ENCODE data around the gene HHIP.

Gene HHIP

GRCh38 chr4:144674711-144675110 lies 28.8 kb downstream of the HHIP start:
- no peak for TF ChIP-seq CTCF (IDR thresholded peaks at IDR 0.05)
- no peaks in the 10 kb centered on the region for H3K27me3 ChIP-seq (ENCODE audit: control insufficient read depth, insufficient read depth, low read length)
- no peak overlapping the region for H3K4me2 ChIP-seq (ENCODE audit: low read length)
- no peaks in the 10 kb centered on the region for H3K9me3 ChIP-seq (ENCODE audit: control insufficient read depth, low read length)
- no peak overlapping the region for H3K9ac ChIP-seq
- no peaks in the 10 kb centered on the region for H3K79me2 ChIP-seq
- H2AFZ ChIP-seq: no peak overlapping the region
- H3K4me3 ChIP-seq (ENCODE audit: low read depth, low read length): no peak overlapping the region
- H3K27ac ChIP-seq: no peak overlapping the region
- no peaks in the 10 kb centered on the region for H3K36me3 ChIP-seq (ENCODE audit: control insufficient read depth, insufficient read depth, low read length)
- no peaks in the 10 kb centered on the region for H3K4me1 ChIP-seq

- Histone ChIP-seq H3K9ac (no peak overlapping the region), H3K4me2 (ENCODE audit: low read length) (no peak overlapping the region), H2AFZ (no peak overlapping the region)
These were observed 35.9 kb downstream of the HHIP start for GRCh38 chr4:144681806-144682205.

GRCh38 chr4:144683516-144683915 lies 37.6 kb downstream of the HHIP start:
- H3K27ac ChIP-seq: no peak overlapping the region
- H3K27me3 ChIP-seq (ENCODE audit: control insufficient read depth, insufficient read depth, low read length): no peaks in the 10 kb centered on the region
- H3K79me2 ChIP-seq: no peaks in the 10 kb centered on the region
- H3K4me3 ChIP-seq (ENCODE audit: low read depth, low read length): no peak overlapping the region
- H3K36me3 ChIP-seq (ENCODE audit: control insufficient read depth, insufficient read depth, low read length): no peaks in the 10 kb centered on the region
- H3K4me1 ChIP-seq: no peaks in the 10 kb centered on the region
- TF ChIP-seq CTCF (IDR thresholded peaks at IDR 0.05): no peak
- H2AFZ ChIP-seq: no peak overlapping the region
- no peak overlapping the region for H3K9ac ChIP-seq
- H3K9me3 ChIP-seq (ENCODE audit: control insufficient read depth, low read length): no peaks in the 10 kb centered on the region
- H3K4me2 ChIP-seq (ENCODE audit: low read length): no peak overlapping the region

More at GRCh38 chr4:144681806-144682205, 35.9 kb downstream of the HHIP start:
- Histone ChIP-seq H3K27me3 (ENCODE audit: control insufficient read depth, insufficient read depth, low read length) (no peaks in the 10 kb centered on the region), H3K4me1 (no peaks in the 10 kb centered on the region), H3K9me3 (ENCODE audit: control insufficient read depth, low read length) (no peaks in the 10 kb centered on the region), H3K79me2 (no peaks in the 10 kb centered on the region), H3K27ac (no peak overlapping the region), H3K36me3 (ENCODE audit: control insufficient read depth, insufficient read depth, low read length) (no peaks in the 10 kb centered on the region), H3K4me3 (ENCODE audit: low read depth, low read length) (no peak overlapping the region)
- no peak for TF ChIP-seq CTCF (IDR thresholded peaks at IDR 0.05)

- no peak overlapping the region for H3K27ac ChIP-seq
- H3K4me2 ChIP-seq (ENCODE audit: low read length): no peak overlapping the region
- H3K27me3 ChIP-seq (ENCODE audit: control insufficient read depth, insufficient read depth, low read length): no peaks in the 10 kb centered on the region
- H2AFZ ChIP-seq: no peak overlapping the region
- H3K9ac ChIP-seq: no peak overlapping the region
- TF ChIP-seq CTCF (IDR thresholded peaks at IDR 0.05): no peak
- H3K9me3 ChIP-seq (ENCODE audit: control insufficient read depth, low read length): no peaks in the 10 kb centered on the region
- H3K4me1 ChIP-seq: no peaks in the 10 kb centered on the region
- H3K36me3 ChIP-seq (ENCODE audit: control insufficient read depth, insufficient read depth, low read length): no peaks in the 10 kb centered on the region
- no peaks in the 10 kb centered on the region for H3K79me2 ChIP-seq
- H3K4me3 ChIP-seq (ENCODE audit: low read depth, low read length): no peak overlapping the region
These were observed 40.0 kb downstream of the HHIP start for GRCh38 chr4:144685911-144686310.

- H3K4me1 ChIP-seq: no peaks in the 10 kb centered on the region
- no peak for TF ChIP-seq CTCF (IDR thresholded peaks at IDR 0.05)
- no peaks in the 10 kb centered on the region for H3K36me3 ChIP-seq (ENCODE audit: control insufficient read depth, insufficient read depth, low read length)
- H3K27ac ChIP-seq: no peak overlapping the region
- no peaks in the 10 kb centered on the region for H3K9me3 ChIP-seq (ENCODE audit: control insufficient read depth, low read length)
- H3K9ac ChIP-seq: no peak overlapping the region
- no peak overlapping the region for H3K4me3 ChIP-seq (ENCODE audit: low read depth, low read length)
- no peak overlapping the region for H2AFZ ChIP-seq
- no peaks in the 10 kb centered on the region for H3K79me2 ChIP-seq
- no peaks in the 10 kb centered on the region for H3K27me3 ChIP-seq (ENCODE audit: control insufficient read depth, insufficient read depth, low read length)
- H3K4me2 ChIP-seq (ENCODE audit: low read length): no peak overlapping the region
These were observed 41.0 kb downstream of the HHIP start for GRCh38 chr4:144686921-144687320.

All from parathyroid adenoma (tissue), 2 donors.